22Rv1 (cell line): ENCODE data around the gene HAGH.
"Not testable (repeated sequence)": the region's sequence is repeated elsewhere in the genome, so short reads cannot be mapped to it uniquely, and the experiment has no call there.

Experiments used
- H3K27ac ChIP-seq: fragments of 450-650 bp; 2 replicates; pipeline ENCODE4 v1.5.1; 2017
- ZFX ChIP-seq: fragments of 450-650 bp; IDR thresholded peaks from 2 replicates; pipeline ENCODE4 v1.6.1; 2017; ENCODE audit warnings: antibody characterized with exemption, borderline replicate concordance
- TF ChIP-seq, protein P1 (sequence below): fragments of 450-650 bp; IDR thresholded peaks from 2 replicates; pipeline ENCODE4 v1.5.1; 2017; ENCODE audit warnings: mild to moderate bottlenecking

HAGH gene

DNA sequence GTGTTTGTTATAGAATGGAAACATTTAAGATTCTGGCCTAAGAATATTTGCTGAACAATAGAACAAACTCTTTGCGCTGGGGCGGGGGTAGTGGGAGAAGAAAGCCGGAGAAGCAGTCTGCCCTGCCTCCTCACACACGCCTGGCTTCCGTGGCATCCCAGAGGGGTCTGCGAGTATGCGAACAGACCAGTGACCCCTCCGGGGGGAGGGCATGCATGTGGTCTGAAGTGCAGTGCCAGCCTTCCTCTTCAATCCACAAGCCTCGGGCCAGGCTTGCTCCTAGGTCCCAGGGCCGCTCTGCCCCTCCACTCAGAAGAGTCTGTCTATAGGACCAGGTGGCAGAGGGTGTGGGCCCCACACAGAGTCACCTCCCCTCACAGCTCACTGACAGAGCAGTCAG lies 19.0 kb downstream of the HAGH start:
- TF ChIP-seq, protein P1, sequence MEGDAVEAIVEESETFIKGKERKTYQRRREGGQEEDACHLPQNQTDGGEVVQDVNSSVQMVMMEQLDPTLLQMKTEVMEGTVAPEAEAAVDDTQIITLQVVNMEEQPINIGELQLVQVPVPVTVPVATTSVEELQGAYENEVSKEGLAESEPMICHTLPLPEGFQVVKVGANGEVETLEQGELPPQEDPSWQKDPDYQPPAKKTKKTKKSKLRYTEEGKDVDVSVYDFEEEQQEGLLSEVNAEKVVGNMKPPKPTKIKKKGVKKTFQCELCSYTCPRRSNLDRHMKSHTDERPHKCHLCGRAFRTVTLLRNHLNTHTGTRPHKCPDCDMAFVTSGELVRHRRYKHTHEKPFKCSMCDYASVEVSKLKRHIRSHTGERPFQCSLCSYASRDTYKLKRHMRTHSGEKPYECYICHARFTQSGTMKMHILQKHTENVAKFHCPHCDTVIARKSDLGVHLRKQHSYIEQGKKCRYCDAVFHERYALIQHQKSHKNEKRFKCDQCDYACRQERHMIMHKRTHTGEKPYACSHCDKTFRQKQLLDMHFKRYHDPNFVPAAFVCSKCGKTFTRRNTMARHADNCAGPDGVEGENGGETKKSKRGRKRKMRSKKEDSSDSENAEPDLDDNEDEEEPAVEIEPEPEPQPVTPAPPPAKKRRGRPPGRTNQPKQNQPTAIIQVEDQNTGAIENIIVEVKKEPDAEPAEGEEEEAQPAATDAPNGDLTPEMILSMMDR = no peak
- no peak for TF ChIP-seq ZFX

DNA sequence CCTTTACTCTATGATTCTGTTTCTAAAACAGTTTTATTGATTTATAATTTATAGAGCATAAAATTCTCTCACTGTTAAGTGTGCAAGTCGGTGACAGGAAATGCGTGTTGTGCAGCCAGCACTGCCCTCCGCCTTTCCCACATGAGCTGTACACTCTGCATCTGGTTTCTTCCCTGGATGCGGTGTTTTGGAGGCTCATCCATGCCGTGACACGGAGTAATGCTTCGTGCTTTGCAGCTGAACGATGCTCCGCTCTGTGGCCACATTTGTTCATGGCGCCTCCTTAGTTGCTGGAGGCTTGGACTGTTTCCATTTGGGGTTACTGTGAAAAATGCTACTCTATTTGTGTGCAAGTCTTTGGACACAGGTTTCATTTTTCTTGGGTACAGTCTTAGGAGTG lies 25.9 kb downstream of the HAGH start:
- no peak for TF ChIP-seq ZFX
- TF ChIP-seq, protein P1 = no peak
- H3K27ac ChIP-seq = no peak overlapping the region

More for the DNA sequence above, 19.0 kb downstream of the HAGH start:
- H3K27ac ChIP-seq = no peak overlapping the region

DNA sequence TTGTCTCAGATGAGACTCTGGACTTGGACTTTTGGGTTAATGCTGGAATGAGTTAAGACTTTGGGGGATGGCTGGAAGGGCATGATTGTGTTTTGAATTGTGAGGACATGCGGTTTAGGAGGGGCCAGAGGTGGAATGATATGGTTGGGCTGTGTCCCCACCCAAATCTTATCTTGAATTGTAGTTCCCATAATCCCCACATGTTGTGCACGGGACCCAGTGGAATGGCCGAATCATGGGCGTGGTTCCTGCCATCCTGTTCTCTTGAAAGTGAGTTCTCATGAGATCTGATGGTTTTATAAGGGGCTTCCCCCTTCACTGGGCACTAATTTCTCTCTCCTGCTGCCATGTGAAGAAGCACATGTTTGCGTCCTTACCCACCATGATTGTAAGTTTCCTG lies 27.4 kb downstream of the HAGH start:
- H3K27ac ChIP-seq = not testable (repeated sequence)

DNA sequence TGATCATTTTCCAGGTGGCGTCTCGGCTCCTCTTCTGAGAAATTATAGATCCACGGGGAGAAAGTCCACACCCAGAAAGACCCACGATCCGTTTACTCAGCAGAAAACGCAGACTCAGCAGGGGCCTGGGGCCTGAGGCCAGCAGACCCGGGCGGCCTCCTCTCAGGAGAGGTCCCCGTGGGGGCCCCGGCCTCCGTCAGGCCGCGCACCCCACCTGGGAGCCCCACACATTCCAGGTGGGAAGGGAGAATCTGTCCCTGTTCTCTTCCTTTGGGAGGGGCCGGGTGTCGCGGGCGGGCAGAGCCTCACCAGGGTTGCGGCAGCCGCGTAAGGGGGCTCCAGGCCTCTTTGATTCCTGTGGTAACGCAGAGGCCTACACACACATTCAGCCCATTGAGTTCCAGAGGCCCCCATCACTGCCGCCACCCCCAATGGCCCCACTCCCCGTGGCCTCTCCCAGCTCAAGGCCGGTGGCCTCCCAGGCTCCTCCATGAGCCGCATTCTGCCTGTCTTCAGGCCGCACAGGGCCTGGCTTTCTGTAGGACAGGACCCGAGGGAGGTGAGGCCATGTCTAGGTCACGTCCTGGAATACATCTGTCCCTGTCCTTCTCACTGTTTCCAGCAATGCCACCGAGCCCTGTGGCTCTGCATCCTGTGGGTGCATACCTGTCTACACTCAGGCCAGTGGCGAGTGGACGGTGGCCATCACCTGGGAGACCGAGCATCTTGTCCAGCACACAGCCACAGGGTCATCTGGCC lies 31.5 kb downstream of the HAGH start:
- no peak overlapping the region for H3K27ac ChIP-seq
- TF ChIP-seq, protein P1 = no peak
- no peak for TF ChIP-seq ZFX

DNA sequence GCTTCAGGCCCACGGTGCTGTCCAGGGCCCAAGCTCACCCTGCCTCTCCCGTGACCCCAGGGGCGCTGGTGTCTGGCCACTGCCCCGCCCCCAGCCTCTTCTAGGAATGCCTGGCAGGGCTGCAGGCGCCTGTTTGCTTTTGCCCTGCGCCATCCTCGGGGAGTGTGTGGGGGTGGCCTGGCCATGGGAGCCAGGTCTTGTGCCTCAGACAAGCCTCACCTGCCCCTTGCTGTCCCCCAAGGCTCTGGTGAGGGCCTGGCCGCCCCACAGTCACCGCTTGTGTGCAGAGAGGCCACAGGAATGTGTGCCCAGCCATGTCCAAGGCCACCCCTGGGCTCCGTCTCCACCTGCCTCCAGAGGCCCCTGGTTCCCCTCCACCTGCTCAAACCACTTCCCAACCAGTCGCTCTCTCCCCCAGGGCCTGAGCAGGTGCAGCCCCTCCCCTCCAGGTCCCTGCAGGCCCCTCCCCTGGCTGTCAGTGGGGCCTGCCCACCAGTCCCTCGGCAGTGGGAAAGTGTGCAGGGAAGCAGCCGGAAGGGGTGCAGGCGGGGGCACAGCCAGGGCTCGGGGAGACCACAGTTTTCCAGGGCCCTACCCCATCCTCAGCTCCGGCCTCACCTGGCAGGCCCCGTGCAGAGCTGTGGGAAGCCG lies 32.3 kb downstream of the HAGH start:
- H3K27ac ChIP-seq = no peak overlapping the region
- TF ChIP-seq ZFX = no peak
- TF ChIP-seq, protein P1 = no peak

DNA sequence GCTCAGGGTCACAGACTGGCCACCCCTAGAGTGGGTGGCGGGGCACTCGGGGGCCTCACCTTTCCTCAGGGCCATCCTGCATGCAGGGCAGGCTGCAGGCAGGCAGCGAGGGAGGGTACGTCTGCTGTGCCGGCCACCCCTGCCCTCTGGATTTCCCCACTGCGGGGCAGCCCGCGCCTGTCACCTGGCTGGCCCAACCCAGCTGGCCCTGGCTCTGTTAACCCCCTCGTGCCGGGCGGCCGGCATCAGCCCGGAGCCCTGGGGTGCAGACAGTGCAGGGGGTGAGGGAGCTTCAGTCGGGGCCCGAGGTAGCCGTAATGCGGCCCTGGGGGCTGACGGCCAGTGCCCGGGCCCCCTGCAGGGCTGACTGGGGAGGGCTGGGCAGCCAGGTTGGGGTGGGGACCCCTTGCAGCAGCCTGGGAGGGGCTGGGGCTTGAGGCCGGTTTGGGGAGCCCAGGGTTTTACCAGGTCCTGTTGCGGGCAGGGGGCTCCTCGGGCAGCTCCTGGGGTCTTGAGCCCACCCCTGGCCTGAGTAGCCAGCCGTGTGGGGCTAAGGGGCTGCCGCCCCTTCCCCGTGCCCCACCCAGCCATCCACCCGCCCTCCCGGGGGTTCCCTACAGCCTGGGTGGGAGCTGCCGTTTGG lies 32.9 kb downstream of the HAGH start, which contains the start of gene IGFALS:
Gene IGFALS (minus strand): TSS at position 128 of the 643 bp plus-strand sequence. CDS start 53 bp downstream, at position 75.
- H3K27ac ChIP-seq = no peak within 1 kb of the TSS
- TF ChIP-seq, protein P1 = no peak
- TF ChIP-seq ZFX = no peak

DNA sequence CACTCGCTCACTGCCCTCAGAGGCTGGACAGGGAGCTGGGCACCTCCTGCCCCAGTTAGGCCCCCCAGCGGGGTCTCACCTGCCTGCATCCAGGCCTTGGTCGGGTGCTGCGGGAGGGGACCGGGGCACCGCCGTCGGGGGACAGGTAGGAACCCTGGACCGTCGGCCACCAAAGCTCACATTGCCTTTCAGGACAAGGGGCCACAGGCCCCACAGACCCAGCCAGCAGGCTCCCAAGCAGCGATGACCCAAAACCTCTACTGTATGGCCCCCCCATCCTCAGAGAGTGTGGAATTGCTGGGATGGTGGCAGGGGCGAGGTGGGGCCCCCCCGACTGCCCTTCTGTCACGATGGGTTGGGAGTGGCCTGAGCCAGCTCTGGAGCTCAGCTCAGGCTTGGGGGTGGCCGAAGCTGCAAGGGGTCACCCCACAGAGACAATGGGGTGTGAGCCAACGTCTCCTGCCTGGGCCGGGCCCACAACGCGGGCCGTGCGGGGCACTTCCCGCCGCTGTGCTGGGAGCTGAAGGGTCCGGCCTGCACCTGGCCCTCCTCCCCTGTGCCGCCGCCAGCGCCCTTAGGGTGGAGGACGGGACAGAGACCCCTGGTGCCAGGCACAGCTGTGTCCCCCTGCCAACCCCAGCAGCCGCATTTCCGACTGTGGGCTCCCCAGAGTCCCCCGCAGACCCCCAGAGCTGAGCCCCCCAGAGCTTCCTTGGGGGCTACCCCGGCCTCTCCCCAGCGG lies 33.6 kb downstream of the HAGH start:
- TF ChIP-seq, protein P1 = no peak
- no peak for TF ChIP-seq ZFX
- H3K27ac ChIP-seq = no peak overlapping the region
